PC-9 (cell line): Measurements from ENCODE around the gene LCN12. TPM values are rescaled to one million over a fixed set of nuclear protein-coding genes. Genes with fewer than 3 reads are reported as not detected.

ENCODE experiments used
- Bru-seq: library from RNA; stranded (reverse); fragments of 400-500 nt; gene quantifications from one replicate; lab custom pipeline; 2021; lab: Mats Ljungman, UMichigan
- BruChase-seq, 2 experiments: library from RNA; stranded (reverse); fragments of 400-500 nt; gene quantifications; one replicate each; lab custom pipeline; 2021; lab: Mats Ljungman, UMichigan
- BruUV-seq: library from RNA; stranded (reverse); fragments of 400-500 nt; replicated peaks from 2 replicates; lab custom pipeline; 2021; lab: Mats Ljungman, UMichigan
- CTCF ChIA-PET: fragments of 300-600 bp; sonication (Branson Sonifier 250); formaldehyde crosslinking; loops from one replicate; lab custom pipeline; 2022; ENCODE audit warnings: antibody characterized with exemption; lab: Charles Lee
- POLR2A ChIA-PET: fragments of 300-600 bp; sonication (Branson Sonifier 250); formaldehyde crosslinking; loops from one replicate; lab custom pipeline; 2022; ENCODE audit warnings: antibody characterized with exemption; ENCODE audit not compliant: unreplicated experiment; lab: Charles Lee
- DNase-seq, 2 experiments: peaks; one replicate each; pipeline versions ENCODE4 v3.0.0 to v3.0.0-alpha.2; 2015 to 2022; ENCODE audit warnings: mixed read lengths in 1 of 2
- H2AFZ ChIP-seq: fragments of 200-600 bp; sonication (generic); 2 replicates; pipeline ENCODE4 v1.8.1; 2017; ENCODE audit warnings: antibody characterized with exemption
- H3F3A ChIP-seq: fragments of 200-600 bp; sonication (generic); 2 replicates; pipeline ENCODE4 v1.8.1; 2017; ENCODE audit warnings: antibody characterized with exemption, mild to moderate bottlenecking, low read depth; ENCODE audit not compliant: insufficient read depth
- H3K27ac ChIP-seq: fragments of 200-600 bp; sonication (generic); 2 replicates; pipeline ENCODE4 v1.6.1; 2016; ENCODE audit warnings: mixed run types
- H3K27me3 ChIP-seq: fragments of 200-600 bp; sonication (generic); 2 replicates; pipeline ENCODE4 v1.6.1; 2016; ENCODE audit warnings: low read depth, mixed run types; ENCODE audit not compliant: insufficient read depth
- H3K36me3 ChIP-seq: fragments of 200-600 bp; sonication (generic); 2 replicates; pipeline ENCODE4 v1.6.1; 2016; ENCODE audit warnings: low read depth, mixed run types
- H3K4me1 ChIP-seq: fragments of 200-600 bp; sonication (generic); replicated peaks from 2 replicates; pipeline ENCODE4 v1.6.1; 2016; ENCODE audit warnings: mixed run types; ENCODE audit not compliant: insufficient read depth
- H3K4me2 ChIP-seq: fragments of 200-600 bp; sonication (generic); 2 replicates; pipeline ENCODE4 v1.6.1; 2017; ENCODE audit warnings: mixed run types
- H3K4me3 ChIP-seq: fragments of 200-600 bp; sonication (generic); 2 replicates; pipeline ENCODE4 v1.6.1; 2016; ENCODE audit warnings: mixed run types
- H3K79me2 ChIP-seq: fragments of 200-600 bp; sonication (generic); 2 replicates; pipeline ENCODE4 v1.6.1; 2017; ENCODE audit warnings: low read depth, mixed run types
- H3K9me2 ChIP-seq: fragments of 200-600 bp; sonication (generic); 2 replicates; pipeline ENCODE4 v1.8.1; 2017; ENCODE audit warnings: mild to moderate bottlenecking; ENCODE audit not compliant: insufficient read depth
- H3K9me3 ChIP-seq: fragments of 200-600 bp; sonication (generic); 2 replicates; pipeline ENCODE4 v1.8.1; 2016; ENCODE audit warnings: low read depth; ENCODE audit not compliant: insufficient read depth
- H4K20me1 ChIP-seq: fragments of 200-600 bp; sonication (generic); 2 replicates; pipeline ENCODE4 v1.8.1; 2017; ENCODE audit not compliant: insufficient read depth
- EZH2 ChIP-seq: fragments of 200-600 bp; sonication (generic); IDR thresholded peaks from 2 replicates; pipeline ENCODE4 v1.8.0; 2017; ENCODE audit warnings: antibody characterized with exemption, low read depth
- intact Hi-C: fragments of 100-400 bp; cut with micrococcal nuclease; formaldehyde crosslinking; loops from one replicate; pipeline ENCODE4 v1.10.0; 2022; ENCODE audit not compliant: unreplicated experiment
- long read RNA-seq: library from polyadenylated mRNA; stranded (forward); transcript quantifications from one replicate; pipeline ENCODE4 v2.0.0, GENCODE V29; 2022
- total RNA-seq: library from RNA; stranded (reverse); gene quantifications from 2 replicates; pipeline ENCODE4 v1.2.3, GENCODE V29; 2021
- TF ChIP-seq, protein P1 (sequence below): fragments of 200-600 bp; sonication (generic); conservative IDR thresholded peaks from 2 replicates; pipeline ENCODE4 v1.6.1; 2017; ENCODE audit warnings: mixed run types, antibody characterized with exemption, mild to moderate bottlenecking, moderate library complexity

Gene LCN12, protein sequence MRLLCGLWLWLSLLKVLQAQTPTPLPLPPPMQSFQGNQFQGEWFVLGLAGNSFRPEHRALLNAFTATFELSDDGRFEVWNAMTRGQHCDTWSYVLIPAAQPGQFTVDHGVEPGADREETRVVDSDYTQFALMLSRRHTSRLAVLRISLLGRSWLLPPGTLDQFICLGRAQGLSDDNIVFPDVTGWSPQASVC
- total RNA-seq (9.3 and 14.2 TPM in 2 replicates), Bru-seq, nascent RNA (percentile 30 among the genes with signal in this experiment), BruChase-seq, experiment 1, labeled RNA remaining after a 2-hour chase (percentile 44 among the genes with signal in this experiment), BruChase-seq, experiment 2, labeled RNA remaining after a 6-hour chase (percentile 23 among the genes with signal in this experiment)
- long read RNA-seq, partial matches to known transcripts: 1 of 2 reads
- long read RNA-seq, other reads (novel, unspliced or antisense): 1 of 2 reads

GRCh38 chr9:136951541-136952320, at the start of gene LCN12:
Gene LCN12 (plus strand): TSS chr9:136952273. CDS start chr9:136952328, 55 bp downstream.
- DNase-seq: peak in 1 of 2 experiments; percentile 48
- Histone ChIP-seq H4K20me1 (no peaks in the 10 kb centered on the region), H3K4me1 (peaks cover 20% of the 10 kb centered on the region), H3K4me3 (no peak within 1 kb of the TSS), H3K27me3 (no peaks in the 10 kb centered on the region), H3F3A (peaks cover 19% of the 10 kb centered on the region; the same call in 1 of the 2 replicates), H3K36me3 (no peaks in the 10 kb centered on the region), H3K79me2 (no peaks in the 10 kb centered on the region), H3K9me2 (no peaks in the 10 kb centered on the region), H2AFZ (no peak within 1 kb of the TSS), H3K4me2 (no peak within 1 kb of the TSS), H3K27ac (no peak within 1 kb of the TSS), H3K9me3 (no peaks in the 10 kb centered on the region)
- POLR2A ChIA-PET: no interaction called here
- no TSS peak for BruUV-seq
- CTCF ChIA-PET: no interaction called here
- intact Hi-C loops: loop anchor here (2.0 kb wide), 1 partner anchor 161 kb away; the partner anchor contains the start of gene TMEM141
- no peak for TF ChIP-seq EZH2
- TF ChIP-seq, protein P1, sequence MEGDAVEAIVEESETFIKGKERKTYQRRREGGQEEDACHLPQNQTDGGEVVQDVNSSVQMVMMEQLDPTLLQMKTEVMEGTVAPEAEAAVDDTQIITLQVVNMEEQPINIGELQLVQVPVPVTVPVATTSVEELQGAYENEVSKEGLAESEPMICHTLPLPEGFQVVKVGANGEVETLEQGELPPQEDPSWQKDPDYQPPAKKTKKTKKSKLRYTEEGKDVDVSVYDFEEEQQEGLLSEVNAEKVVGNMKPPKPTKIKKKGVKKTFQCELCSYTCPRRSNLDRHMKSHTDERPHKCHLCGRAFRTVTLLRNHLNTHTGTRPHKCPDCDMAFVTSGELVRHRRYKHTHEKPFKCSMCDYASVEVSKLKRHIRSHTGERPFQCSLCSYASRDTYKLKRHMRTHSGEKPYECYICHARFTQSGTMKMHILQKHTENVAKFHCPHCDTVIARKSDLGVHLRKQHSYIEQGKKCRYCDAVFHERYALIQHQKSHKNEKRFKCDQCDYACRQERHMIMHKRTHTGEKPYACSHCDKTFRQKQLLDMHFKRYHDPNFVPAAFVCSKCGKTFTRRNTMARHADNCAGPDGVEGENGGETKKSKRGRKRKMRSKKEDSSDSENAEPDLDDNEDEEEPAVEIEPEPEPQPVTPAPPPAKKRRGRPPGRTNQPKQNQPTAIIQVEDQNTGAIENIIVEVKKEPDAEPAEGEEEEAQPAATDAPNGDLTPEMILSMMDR: no peak

DNA sequence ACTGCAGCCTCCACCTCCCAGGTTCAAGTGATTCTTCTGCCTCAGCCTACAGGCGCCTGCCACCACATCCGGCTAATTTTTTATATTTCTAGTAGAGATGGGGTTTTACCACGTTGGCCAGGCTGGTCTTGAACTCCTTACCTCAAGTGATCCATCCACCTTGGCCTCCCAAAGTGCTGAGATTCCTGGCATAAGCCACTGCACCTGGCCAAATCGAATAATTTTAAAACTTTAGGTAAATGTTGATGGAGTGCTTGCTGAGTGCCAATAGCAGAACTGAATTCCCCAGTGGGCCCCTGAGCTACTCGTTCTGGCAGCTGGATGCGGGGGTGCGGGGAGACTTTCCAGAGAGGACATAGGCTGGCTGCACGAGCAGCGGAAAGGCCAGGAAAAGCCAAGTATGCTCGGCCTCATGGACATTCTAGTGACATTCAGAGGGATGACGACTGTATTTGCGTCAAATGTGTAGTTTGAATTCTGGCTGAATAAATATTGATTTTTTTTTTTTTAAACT, 49.0 kb upstream of the LCN12 start:
- no peaks in the 10 kb centered on the region for H4K20me1 ChIP-seq
- peaks cover 17% of the 10 kb centered on the region for H3K36me3 ChIP-seq
- ChIA-PET CTCF (no interaction called here), POLR2A (interaction anchor here (0.5 to 1.0 kb wide), 4 partner anchors 16 to 338 kb away, joined by 5 to 19 read pairs (median 6); partner anchors contain the start of genes CLIC3 and TRAF2)
- intact Hi-C loops: loop anchor here (5.0 kb wide), 1 partner anchor 36 kb away; the partner anchor contains the start of gene EDF1
- peak overlapping the region; percentile 85 for H3K4me2 ChIP-seq
- H3K79me2 ChIP-seq: peaks cover 21% of the 10 kb centered on the region
- H3K27me3 ChIP-seq: no peaks in the 10 kb centered on the region
- H3K4me1 ChIP-seq: peaks cover 44% of the 10 kb centered on the region
- no peak overlapping the region for H3K4me3 ChIP-seq
- no peaks in the 10 kb centered on the region for H3K9me3 ChIP-seq
- no peaks in the 10 kb centered on the region for H3K9me2 ChIP-seq
- H2AFZ ChIP-seq: no peak overlapping the region
- TF ChIP-seq, protein P1: no peak
- TF ChIP-seq EZH2: no peak
- DNase-seq: no peak
- peaks cover 57% of the 10 kb centered on the region for H3F3A ChIP-seq
- BruUV-seq: no TSS peak
- peak overlapping the region; percentile 99 for H3K27ac ChIP-seq

GRCh38 chr9:136906266-136906665, 45.8 kb upstream of the LCN12 start:
- Histone ChIP-seq H2AFZ (no peak overlapping the region), H3K9me3 (no peaks in the 10 kb centered on the region), H3K36me3 (peaks cover 13% of the 10 kb centered on the region; the same call in 1 of the 2 replicates), H3K27ac (no peak overlapping the region), H3K27me3 (no peaks in the 10 kb centered on the region), H3K79me2 (peaks cover 21% of the 10 kb centered on the region), H3K4me2 (no peak overlapping the region), H3K4me3 (no peak overlapping the region), H3K9me2 (no peaks in the 10 kb centered on the region), H4K20me1 (no peaks in the 10 kb centered on the region), H3K4me1 (peaks cover 23% of the 10 kb centered on the region), H3F3A (peaks cover 25% of the 10 kb centered on the region)
- ChIA-PET POLR2A (no interaction called here), CTCF (no interaction called here)
- TF ChIP-seq, protein P1: no peak
- no peak for TF ChIP-seq EZH2
- intact Hi-C loops: no loop called here
- DNase-seq: no peak
- BruUV-seq: no TSS peak
